Stimulated activated CD4-positive, alpha-beta T cell treated with anti-CD3 and anti-CD28 coated beads, Interleukin-12 subunit alpha, Interleukin-12 subunit beta, amount 100 ng/mL, for 48 hours (primary cell): Measurements from ENCODE around the gene EPHX1.

Experiments used
- DNase-seq, 3 donors: peaks; one replicate each; pipeline ENCODE4 v3.0.0-alpha.2; 2020; ENCODE audit warnings: low read depth in 2 of 3, low spot score in 1 of 3

Gene EPHX1

DNA sequence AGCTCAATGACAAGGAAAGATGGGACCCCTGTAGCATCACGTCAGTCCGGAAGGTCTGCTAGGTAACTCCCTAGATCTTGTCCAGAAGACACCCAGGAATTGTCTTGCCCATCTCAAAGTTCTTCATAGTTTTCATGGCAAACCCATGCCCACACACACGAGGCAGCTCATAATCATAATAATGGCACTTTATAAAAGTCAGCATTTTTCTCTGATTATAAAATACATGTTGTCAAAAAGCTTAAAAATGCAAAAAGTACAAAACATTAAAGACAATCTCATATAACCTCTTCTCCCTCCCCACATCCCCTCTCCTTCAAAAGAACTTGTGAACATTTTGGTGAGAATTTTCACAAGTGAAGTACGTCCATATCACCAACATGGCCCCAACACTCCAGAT, 30.8 kb downstream of the EPHX1 start:
- no peak for DNase-seq

DNA sequence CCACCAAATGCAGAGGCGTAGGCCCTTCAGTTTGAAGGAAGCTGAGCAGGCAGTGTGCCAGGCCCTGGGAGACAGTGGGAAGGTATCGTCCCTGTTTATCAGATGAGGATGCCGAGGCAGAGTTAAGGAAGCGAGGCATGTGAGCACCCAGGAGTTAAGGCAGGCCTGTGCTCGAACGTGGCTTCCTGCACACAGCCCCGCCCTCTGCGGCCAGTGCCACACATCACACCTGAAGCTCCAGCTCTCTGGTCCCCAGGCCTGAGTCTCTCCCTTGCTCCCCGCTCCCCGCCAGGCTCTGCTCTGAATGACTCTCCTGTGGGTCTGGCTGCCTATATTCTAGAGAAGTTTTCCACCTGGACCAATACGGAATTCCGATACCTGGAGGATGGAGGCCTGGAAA, 32.1 kb downstream of the EPHX1 start:
- DNase-seq = no peak

DNA sequence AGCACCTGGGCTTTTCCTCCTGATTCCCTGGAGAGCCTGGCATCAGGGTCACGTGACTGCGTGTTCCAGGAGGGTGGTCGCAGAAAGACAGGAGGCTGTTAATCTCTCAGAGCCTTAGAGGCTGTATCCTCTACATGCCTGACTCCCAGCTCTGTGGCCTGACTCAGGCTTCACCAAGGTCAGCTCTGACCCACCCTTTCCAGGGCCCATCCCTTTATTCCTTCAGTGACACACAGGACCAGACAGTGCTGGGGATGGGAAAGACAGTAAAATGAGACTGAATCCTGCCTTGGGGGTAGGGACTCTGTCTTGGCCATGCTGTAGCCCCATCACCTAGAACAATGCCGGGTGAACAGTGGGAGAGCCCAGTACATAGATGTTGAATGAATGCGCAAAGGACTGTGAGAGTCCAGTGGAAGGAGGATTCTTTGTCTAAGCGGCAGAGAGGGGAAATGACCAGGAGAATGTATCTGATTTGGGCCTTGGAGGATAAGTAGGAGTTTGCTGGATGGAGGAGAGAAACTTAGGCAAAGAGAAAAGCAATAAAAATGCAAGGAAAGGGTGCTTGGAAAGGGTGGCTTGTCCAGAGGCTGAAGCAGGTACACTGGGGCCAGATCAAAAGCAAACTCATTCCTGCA, 33.0 kb downstream of the EPHX1 start:
- DNase-seq = no peak

DNA sequence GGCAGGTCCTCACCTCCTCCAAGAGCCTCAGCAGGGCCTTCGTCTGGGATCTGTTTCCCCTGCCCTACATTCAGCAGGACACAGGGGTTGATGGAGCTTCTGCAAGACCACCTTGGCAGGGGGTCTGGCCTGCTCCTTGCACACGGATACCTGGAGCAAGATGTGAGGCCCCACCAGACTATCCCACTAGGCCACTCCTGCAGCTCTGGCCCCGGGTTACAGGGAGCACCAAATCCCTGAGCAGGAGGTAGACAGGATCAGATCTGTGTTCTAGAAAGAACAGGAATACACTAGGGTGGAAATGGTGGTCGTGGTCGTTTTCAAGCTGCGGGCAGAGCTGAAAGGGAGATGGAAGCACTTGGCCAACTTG, 33.5 kb downstream of the EPHX1 start:
- DNase-seq = no peak

DNA sequence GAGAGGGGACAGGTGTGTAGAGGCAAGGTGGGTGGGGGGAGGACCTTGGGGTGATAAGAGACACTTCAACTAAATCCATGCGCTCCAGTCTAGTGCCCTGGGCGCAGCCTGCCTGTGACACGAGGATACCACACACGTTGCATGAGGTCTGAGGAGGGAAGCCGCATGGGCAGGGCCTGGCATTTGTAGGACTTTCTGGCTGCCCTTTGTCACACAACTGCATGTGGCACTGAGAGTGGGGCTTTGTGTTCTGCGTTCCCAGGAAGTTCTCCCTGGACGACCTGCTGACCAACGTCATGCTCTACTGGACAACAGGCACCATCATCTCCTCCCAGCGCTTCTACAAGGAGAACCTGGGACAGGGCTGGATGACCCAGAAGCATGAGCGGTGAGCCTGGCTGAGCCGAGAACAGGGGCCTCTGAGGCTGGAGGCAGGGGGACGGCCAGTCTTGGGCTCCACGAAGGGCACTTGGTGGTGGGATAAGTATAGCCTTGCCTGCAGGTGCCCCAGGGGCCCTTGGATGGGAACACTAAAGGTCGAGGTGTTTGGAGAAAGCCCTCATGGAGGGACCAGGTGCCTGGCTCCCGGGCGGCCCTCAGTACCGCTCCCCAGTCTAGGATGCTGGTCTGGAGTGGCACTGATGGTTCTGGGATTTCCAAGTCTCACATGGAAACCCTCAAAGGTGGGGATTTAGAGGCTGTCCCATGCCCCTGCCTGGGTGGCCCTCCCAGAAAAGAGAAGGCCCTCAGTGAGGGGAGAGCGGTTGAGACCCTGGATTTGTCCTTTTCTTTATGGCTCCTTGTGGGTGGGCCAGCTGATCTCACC, 34.5 kb downstream of the EPHX1 start:
- no peak for DNase-seq

DNA sequence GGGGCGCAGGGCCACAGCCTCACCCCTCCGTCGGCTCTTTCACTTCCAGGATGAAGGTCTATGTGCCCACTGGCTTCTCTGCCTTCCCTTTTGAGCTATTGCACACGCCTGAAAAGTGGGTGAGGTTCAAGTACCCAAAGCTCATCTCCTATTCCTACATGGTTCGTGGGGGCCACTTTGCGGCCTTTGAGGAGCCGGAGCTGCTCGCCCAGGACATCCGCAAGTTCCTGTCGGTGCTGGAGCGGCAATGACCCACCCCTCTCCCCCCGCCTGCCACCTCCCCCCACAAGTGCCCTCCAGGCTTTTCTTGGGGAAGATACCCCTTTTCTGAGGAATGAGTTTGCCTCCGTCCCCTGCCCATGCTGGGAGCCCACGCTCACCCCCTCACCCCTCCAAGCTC, 35.2 kb downstream of the EPHX1 start:
- no peak for DNase-seq

DNA sequence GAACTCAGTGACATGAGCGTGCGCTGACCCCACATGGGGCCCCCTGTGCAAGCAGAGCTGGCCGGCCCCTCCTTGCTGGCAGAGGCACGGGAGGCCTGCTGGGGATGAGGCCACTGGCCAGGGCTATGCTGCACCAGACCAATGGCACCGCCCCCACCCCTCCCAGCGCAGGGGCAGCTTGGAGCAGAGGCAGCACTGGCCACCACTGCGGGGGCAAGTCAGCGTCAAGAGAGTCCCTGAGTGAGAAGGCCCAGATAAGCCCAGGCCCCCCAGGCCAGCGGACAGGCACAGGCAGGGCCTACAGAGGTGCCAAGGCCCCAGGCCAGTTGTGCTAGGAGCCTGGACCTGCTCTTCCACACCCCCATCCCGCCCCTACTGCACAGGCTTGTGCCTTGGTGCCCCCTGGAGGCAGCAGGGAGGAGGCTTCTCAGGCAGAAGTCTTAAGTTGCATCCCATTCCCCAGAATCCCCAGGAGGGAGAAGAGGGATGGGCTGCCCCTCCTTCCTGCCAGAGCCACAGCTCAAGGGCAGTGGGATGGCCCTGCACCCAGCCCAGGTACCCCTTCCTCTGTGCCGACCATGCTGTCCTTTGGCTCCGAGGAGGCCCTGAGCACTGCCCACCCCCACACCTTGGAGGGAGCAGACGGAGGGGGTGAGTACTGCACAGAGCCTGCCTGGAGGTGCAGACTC, 35.8 kb downstream of the EPHX1 start:
- DNase-seq = no peak

DNA sequence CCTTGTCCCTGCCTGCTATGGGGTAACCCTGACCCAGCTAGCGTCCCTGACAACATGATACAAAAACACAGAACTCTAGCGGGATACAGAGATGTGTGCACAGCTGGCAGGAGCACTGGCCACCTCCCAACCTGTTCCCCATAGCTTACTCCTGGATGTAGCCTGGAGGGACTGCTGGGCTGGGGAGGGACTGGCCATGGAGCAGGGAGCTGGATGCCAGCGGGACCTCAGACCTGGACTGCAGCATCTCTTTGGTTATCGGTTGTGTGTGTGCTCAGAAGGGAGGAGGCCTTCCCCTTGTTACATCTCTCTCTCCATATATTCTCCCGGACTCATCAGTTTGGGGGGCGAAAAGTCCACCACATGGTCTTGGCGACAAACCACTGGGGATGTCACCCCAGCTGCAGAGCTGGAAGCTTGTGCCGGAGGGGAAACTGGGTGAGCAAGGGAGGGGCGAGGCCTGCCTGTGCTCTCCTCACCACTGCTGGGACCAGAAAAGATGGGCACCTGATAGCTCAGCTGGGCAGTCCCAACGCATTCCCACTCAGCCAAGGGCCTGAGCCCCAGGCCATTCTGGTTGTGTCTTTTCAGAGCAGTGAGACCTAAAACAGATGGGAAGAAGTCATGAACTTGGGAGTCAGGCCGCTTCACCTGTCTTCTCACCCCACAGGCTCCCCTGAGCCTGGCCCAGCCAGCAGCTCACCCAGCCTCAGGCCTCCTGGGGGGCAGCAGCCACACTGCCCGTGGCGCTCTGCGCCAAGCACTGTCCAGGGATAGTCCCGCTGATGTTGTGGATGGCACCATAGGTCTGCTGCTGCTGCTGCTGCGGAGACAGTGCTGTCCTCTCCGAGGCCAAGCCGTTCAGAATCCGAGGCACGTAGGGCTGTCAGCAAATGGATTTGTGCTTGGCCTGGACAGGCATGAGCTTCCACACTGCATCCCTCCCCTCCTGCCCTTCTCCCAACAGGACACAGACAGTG, 36.7 kb downstream of the EPHX1 start:
- DNase-seq = no peak

DNA sequence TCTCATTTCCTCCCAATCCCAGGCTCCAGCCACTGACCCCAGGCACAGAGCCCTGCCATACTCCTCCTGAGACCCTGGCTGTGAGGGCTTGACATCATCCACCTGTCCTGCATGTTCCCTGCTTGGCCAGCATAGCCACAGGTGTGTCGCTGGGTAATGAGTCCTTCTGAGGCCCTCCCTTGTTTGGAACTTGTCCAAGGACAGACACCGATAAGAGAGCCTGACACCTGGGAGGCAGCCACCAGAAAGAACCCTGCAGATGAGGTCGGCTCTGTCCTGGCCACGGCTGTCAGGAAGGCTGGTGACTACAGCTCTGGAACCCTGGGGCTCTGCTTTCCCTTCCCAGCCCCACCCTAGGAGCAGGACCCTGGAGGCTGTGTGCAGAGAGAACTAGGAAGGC, 37.7 kb downstream of the EPHX1 start:
- no peak for DNase-seq

DNA sequence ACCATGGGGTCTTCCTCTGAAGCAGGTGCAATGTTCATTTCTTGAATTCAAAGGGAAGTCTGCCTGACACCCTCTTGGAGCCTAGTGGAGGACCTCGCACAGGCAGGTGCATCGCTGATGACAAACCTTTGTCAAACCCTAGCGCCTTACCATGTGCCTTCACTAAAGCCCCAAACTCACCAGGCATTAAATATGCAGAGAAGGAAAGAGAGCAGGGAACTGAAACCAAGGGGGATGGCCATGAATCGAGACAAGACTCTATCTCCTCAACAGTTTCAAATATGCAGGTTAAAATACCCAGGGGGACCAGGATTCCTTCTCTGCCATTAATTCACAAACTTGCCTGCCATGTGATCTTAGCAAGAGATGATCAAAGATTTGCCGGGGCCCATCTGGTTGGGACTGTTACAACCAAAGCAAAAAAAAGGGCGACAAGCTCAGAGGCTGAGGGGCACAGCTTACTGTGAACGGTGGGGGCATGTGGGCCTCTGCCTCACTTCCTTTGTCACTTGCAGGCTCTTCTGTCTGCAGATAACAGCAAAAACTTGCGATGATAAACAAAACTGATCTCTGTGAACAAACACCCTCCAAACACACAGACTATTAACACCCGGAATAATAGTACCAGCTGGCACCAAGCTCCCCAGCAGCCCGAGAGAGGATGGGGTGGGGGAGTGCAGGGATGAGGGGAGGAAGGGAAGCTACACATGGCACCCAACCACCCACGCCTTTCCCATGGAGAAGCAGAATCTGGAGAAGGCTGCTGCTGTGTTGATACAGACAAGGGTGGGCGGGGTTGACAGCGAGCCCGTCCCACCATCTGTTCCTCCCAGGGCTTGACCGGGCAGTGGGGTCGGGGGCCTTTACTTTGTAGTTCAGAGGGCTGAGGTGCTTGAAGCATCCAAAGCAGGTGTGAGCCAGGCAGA, 38.4 kb downstream of the EPHX1 start:
- DNase-seq = no peak

DNA sequence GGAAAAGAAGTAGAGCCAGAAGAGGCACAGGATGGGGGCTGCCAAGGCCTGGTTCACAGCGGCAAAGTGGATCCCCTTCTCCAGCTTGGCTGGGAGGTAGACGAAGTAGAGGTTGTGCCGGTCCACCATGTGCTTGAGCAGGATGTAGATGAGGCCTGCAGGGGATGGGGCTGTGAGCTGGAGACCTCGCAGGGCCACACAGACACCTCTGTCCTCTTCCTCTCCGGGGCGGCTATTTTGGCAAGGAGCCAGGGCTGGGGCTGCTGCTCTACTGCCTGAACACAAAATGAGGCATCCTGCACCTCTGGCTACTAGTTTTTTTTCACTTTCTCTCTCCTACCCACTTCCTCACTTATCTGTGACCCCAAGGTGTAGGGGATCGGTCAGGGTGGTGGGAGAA, 40.0 kb downstream of the EPHX1 start:
- DNase-seq = no peak

DNA sequence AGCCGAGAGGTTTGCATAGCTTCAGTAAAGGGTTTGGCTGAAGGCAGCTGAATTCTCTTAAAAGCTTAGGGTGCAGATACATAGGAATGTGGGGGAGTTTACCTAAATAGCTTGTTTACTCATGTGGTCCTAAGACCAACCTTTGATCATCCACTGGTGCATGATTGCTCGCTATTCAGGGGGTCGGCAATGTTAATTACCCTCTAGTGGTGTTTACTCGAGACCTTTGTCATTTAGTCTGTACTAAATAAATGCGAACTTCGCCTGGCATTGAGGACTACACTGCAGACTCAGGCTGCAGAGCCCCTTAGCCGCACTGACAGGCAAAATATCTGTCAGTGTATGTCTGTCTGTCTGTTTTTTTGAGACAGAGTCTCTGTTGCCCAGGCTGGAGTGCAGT, 40.4 kb downstream of the EPHX1 start:
- no peak for DNase-seq

DNA sequence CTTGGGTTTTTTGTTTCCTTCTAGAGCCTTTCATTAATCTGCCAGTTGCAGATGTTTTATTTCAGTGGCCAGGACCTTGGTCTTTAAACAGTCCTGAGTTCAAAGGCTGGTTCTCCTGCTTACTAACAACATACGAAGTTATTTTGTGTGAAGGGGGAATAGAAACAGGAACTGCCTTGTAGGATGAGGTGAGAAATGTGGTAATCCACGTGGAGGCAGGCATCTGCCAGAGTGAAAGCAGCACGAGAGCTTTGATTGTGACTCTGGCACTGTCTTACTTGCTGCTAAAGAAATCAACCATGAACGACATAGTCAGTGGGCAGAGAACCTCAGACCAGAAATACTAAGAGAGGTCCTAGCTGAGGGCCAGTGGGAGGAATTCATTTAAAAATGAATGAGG, 41.9 kb downstream of the EPHX1 start:
- no peak for DNase-seq

DNA sequence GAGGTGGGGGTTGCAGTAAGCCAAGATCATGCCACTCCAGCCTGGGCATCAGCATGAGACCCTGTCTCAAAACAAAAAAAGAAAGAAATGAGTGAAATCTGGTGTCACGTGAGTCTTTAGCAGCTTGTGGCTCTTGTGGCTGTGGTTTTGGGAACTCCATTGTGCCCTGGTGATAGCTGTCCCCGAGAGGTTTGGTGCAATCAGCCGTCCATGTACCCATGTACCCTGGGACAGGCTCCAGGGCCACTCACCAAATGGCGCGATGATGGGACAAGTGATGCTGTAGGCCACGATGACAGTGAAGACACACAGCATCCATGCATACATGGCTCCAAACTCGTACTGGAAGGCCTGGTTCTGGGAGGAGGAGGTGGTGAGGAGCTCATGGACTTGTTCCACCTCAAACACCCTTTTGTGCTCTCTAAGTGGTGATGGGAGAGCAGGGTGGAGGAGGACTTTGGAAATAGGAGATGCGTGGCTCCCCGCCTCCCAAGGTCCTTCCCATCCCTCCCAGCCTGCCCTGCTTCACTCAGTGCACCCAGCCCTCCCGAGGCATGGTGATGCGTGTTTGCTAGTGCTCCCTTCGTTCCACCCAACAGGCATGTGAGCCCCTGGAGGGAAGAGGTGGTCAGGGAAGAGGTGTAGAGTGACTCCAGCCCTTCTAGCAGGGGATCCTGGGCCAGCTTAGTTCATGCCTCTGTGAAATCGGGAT, 42.6 kb downstream of the EPHX1 start:
- DNase-seq = no peak

DNA sequence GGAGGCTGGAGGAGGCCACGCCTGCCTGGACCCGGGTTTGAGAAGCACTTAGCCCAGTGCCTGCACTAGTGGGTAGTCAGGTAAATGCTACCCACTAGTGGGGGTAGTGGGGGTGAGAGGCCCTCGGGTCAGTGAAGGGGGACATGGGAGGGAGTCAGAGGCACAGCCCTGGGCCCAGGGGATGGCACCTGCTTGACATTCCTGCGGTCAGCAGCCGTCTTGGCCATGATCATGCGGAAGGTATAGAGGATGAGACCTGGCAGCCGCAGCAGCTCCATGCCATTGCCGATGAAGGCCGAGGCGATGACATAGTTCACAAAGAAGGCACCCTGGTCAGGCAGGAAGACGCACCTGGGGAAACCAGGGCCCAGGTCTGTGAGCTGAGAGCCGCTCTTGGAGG, 43.5 kb downstream of the EPHX1 start:
- no peak for DNase-seq

DNA sequence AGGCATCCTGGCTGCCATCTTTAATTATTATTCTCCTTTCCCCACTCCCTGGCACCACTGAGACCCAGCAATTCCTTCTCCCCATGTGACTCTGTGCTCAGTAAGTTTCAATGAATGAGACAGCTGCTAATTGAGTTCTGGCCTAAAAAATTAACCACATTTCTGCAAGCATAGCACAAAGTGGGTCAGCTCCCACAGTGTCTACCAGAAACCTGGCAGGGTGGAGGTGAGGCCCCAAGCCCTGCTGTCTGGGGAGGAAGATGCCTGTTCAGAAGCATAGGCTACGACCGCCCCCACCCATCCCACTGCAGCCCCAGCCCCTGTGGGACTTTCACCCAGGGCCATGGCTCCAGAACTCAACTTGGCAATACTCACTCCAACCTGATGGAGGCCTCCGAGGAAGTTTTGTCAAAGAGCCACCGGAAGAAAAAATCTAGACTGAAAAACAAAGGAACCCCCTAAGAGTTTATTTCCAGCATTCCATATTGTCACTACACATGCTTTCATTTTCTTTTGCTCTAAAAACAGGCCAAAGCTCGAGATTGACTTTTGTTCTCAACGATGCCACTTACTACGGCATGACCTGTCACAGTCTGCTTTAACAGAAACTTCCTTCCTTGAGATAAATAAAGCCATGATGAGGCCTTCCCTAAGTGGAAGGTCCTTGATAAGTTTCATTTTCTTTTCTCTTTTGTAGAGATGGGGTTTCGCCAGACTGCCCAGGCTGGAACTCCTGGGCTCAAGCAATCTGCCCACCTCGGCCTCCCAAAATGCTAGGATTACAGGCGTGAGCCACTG, 45.8 kb downstream of the EPHX1 start:
- DNase-seq = no peak

DNA sequence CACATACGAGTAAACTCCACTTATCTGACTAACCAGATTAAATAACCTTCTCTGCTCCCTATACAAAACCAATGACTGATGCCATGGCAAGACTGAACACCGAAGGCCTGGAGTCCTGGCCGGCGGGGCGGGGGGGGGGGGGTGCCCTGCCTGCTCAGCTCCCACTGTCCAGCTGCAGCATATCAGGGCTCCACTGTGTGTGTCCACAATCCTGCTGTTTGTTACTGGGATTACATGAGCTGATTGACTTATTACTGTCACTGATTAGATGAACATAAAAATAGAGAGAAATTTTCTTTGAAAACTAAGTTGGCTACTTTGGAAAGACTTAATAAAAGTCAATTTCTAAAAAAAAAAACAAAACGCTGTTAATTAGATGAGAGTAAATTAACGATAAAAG, 47.3 kb downstream of the EPHX1 start:
- no peak for DNase-seq

DNA sequence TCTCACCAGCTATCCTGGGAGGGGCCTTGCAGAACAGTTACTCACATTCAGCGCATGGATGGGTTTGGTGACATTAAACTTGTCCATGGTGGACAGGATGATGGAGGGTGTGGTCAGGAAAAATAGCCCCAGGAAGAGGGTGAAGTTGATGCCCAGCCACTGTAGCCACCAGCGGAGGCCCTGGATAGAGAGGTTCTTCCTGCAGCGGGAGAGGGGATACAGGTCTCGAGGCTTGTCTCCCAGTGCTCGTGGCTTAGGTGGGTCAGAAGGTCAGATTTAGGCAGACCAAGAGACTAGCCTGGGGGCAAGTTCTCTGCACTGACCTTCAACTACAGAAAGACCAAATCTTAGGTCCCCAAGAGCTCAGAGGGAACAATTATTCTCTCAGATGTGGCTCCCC, 49.2 kb downstream of the EPHX1 start:
- no peak for DNase-seq

DNA sequence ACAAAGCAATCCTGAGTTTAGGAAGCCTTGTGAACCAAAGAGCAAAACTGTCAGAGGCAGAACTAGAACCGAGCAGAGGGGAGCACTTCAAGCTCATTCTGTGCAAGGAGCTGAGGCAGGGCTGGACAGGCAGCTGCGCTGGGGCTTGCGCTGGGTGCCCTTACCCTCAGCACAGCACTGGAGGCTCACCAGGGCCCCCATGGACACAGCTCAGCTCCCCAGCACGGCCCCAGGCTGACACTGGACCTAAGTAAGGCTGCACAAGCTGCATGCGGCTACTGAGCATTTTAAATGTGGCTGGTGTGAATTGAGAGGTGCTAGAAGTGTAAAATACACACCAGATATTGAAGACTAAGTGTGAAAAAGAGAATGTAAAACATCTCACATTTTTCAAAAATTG, 50.2 kb downstream of the EPHX1 start:
- DNase-seq = no peak
